HepG2 (cell line): Measurements from ENCODE around the gene DIAPH3. TPM values are rescaled to one million over a fixed set of nuclear protein-coding genes. Genes with fewer than 3 reads are reported as not detected.
A peak's percentile ranks its signal among the peaks of the same experiment; 100 is the strongest.

Experiments used
- ATAC-seq: fragments of 200-7000 bp; cut with Tn5 transposase; 3 replicates; pipeline ENCODE4 v1.9.1; 2020; ENCODE audit warnings: mild to moderate bottlenecking, moderate library complexity
- BruUV-seq: library from RNA; stranded (reverse); fragments of 400-500 nt; replicated peaks from 2 replicates; lab custom pipeline; 2021; lab: Mats Ljungman, UMichigan
- CTCF ChIA-PET: fragments of 300-600 bp; formaldehyde crosslinking; extraction: SDS; loops from one replicate; lab custom pipeline; 2021; ENCODE audit warnings: low total read pairs, inconsistent platforms, low intra/inter-chr PET ratio; lab: Yijun Ruan, JAX
- POLR2A ChIA-PET: fragments of 350-600 bp; sonication (Branson Sonifier 250); formaldehyde crosslinking; loops from one replicate; lab custom pipeline; 2020; ENCODE audit warnings: antibody characterized with exemption, inconsistent platforms; lab: Yijun Ruan, JAX
- DNase-seq: peaks from one replicate; pipeline ENCODE4 v3.0.0-alpha.2; 2015; ENCODE audit warnings: low spot score
- FAIRE-seq: peaks from 3 replicates; lab custom pipeline; 2011; peaks lifted over from hg19 to GRCh38; lab: Jason Lieb, UNC
- H2AFZ ChIP-seq: one replicate; pipeline ENCODE4 v1.6.1; 2011; ENCODE audit warnings: low read length, inconsistent platforms
- H3K27ac ChIP-seq: fragments of 300-600 bp; 3 replicates; pipeline ENCODE4 v1.8.0; 2011; ENCODE audit warnings: mixed run types, mild to moderate bottlenecking, mixed read lengths, low read length, inconsistent platforms; ENCODE audit not compliant: insufficient read depth; ENCODE audit errors: extremely low read length
- H3K27me3 ChIP-seq, 2 experiments: fragments of 200-600 bp in 1 of 2; 2 replicates in 1 of 2; 3 replicates in 1 of 2; pipeline versions ENCODE4 v1.6.0 to v1.8.0; 2011; ENCODE audit warnings: low read length in 2 of 2, mild to moderate bottlenecking in 2 of 2, moderate library complexity in 2 of 2, inconsistent platforms in 1 of 2; ENCODE audit not compliant: insufficient read depth in 2 of 2, control insufficient read depth in 1 of 2
- H3K36me3 ChIP-seq, 2 experiments: fragments of 200-600 bp in 1 of 2; replicated peaks in 1 of 2; 2 replicates in 1 of 2; 3 replicates in 1 of 2; pipeline versions ENCODE4 v1.5.1 to v1.8.0; 2011; ENCODE audit warnings: low read length in 2 of 2, inconsistent platforms in 1 of 2; ENCODE audit not compliant: insufficient read depth in 2 of 2, control insufficient read depth in 1 of 2
- H3K4me1 ChIP-seq: 2 replicates; pipeline ENCODE4 v1.5.1; 2012; ENCODE audit warnings: low read length, inconsistent platforms; ENCODE audit not compliant: insufficient read depth
- H3K4me2 ChIP-seq: 2 replicates; pipeline ENCODE4 v1.6.0; 2011; ENCODE audit warnings: low read depth, low read length, inconsistent platforms
- H3K4me3 ChIP-seq, 3 experiments: fragments of 200-600 bp in 1 of 3; sonication (generic), shearing (Covaris generic) in 1 of 3; replicated peaks in 1 of 3; 2 replicates each; pipeline ENCODE4 v1.5.1; 2011 to 2016; ENCODE audit warnings: low read length in 3 of 3, inconsistent platforms in 2 of 3, low read depth in 2 of 3, mild to moderate bottlenecking in 2 of 3, control low read depth in 1 of 3, mixed read lengths in 1 of 3; ENCODE audit not compliant: insufficient read depth in 1 of 3
- H3K79me2 ChIP-seq: one replicate; pipeline ENCODE4 v1.6.1; 2011; ENCODE audit warnings: low read length, inconsistent platforms; ENCODE audit not compliant: insufficient read depth
- H3K9ac ChIP-seq: 2 replicates; pipeline ENCODE4 v1.6.0; 2011; ENCODE audit warnings: mild to moderate bottlenecking, low read depth, low read length, inconsistent platforms; ENCODE audit not compliant: insufficient read depth
- H3K9me3 ChIP-seq: 2 replicates; pipeline ENCODE4 v1.5.1; 2012; ENCODE audit warnings: mild to moderate bottlenecking, low read length
- H4K20me1 ChIP-seq: 2 replicates; pipeline ENCODE4 v1.6.0; 2011; ENCODE audit warnings: inconsistent platforms, mild to moderate bottlenecking, low read length, moderate library complexity; ENCODE audit not compliant: insufficient read depth
- ARID4A ChIP-seq: sonication (generic); formaldehyde crosslinking; IDR thresholded peaks from 2 replicates; pipeline ENCODE4 v1.5.0; 2020; ENCODE audit warnings: mild to moderate bottlenecking, missing genetic modification reagents, borderline replicate concordance
- ARNTL ChIP-seq: sonication (generic); formaldehyde crosslinking; IDR thresholded peaks from 2 replicates; pipeline ENCODE4 v1.4.0; 2020; ENCODE audit warnings: mild to moderate bottlenecking, missing genetic modification reagents
- NCOA2 ChIP-seq: sonication (generic); formaldehyde crosslinking; IDR thresholded peaks from 2 replicates; pipeline ENCODE4 v1.8.0; 2022; ENCODE audit warnings: inconsistent platforms
- SOX6 ChIP-seq, 2 experiments: fragments of 450-650 bp in 1 of 2; sonication (generic) in 1 of 2; formaldehyde crosslinking in 1 of 2; IDR thresholded peaks; 2 replicates each; pipeline versions ENCODE4 v1.4.0 to v1.6.1; 2017 to 2020; ENCODE audit warnings: antibody characterized with exemption in 1 of 2, mild to moderate bottlenecking in 1 of 2, missing genetic modification reagents in 1 of 2
- TOE1 ChIP-seq: sonication (generic); formaldehyde crosslinking; IDR thresholded peaks from 2 replicates; pipeline ENCODE4 v1.4.0; 2020; ENCODE audit warnings: mild to moderate bottlenecking, missing genetic modification reagents
- ZNF383 ChIP-seq: sonication (generic); formaldehyde crosslinking; IDR thresholded peaks from 2 replicates; pipeline ENCODE4 v1.4.0; 2020; ENCODE audit warnings: missing genetic modification reagents, mild to moderate bottlenecking, borderline replicate concordance
- ZNF564 ChIP-seq: sonication (generic); formaldehyde crosslinking; IDR thresholded peaks from 2 replicates; pipeline ENCODE4 v1.8.1; 2023; ENCODE audit warnings: mild to moderate bottlenecking, missing genetic modification reagents
- ZSCAN9 ChIP-seq: IDR thresholded peaks from 2 replicates; pipeline ENCODE4 v1.6.1; 2016; ENCODE audit warnings: borderline replicate concordance
- WGBS: methylation state at CpG from one replicate; pipeline ENCODE4 v1.1.6; 2017; ENCODE audit warnings: low lambda C conversion rate; 5-methylcytosine and 5-hydroxymethylcytosine counted together
- in situ Hi-C: cut with HindIII; loops from 2 replicates; pipeline ENCODE4 v1.10.0; 2017; ENCODE audit warnings: low pct_unique_long_range_greater_than_20kb; ENCODE audit not compliant: extremely low pct_ligation_motif_present
- intact Hi-C: fragments of 100-400 bp; cut with micrococcal nuclease; formaldehyde crosslinking; loops from one replicate; pipeline ENCODE4 v1.10.0; 2022; ENCODE audit not compliant: unreplicated experiment
- polyA plus RNA-seq, 8 experiments: library from polyadenylated mRNA; depleted of rRNA in 3 of 8; stranded (reverse) in 7 of 8; unstranded in 1 of 8; fragments of >200 nt; fragmentation: Illumina TruSeq in 4 of 8; extraction: Trizol in 4 of 8; gene quantifications; 2 replicates each; pipeline versions ENCODE4 v1.2.1 to v1.2.3, GENCODE V29; 2011 to 2016; ENCODE audit warnings: low read depth in 4 of 8, missing spikeins in 1 of 8, mixed read lengths in 1 of 8; ENCODE audit not compliant: insufficient read depth in 1 of 8
- total RNA-seq, 5 experiments: library from RNA; depleted of rRNA; stranded (reverse); fragments of >200 nt; fragmentation: Illumina TruSeq; extraction: Trizol; gene quantifications; 2 replicates each; pipeline ENCODE4 v1.2.3, GENCODE V29; 2016; ENCODE audit warnings: low read depth in 1 of 5
- TF ChIP-seq, protein P1 (sequence below): sonication (generic); formaldehyde crosslinking; IDR thresholded peaks from 2 replicates; pipeline ENCODE4 v1.5.0; 2020; ENCODE audit warnings: mild to moderate bottlenecking, missing genetic modification reagents, moderate library complexity
- TF ChIP-seq, protein P2 (sequence below): sonication (generic); formaldehyde crosslinking; IDR thresholded peaks from 2 replicates; pipeline ENCODE4 v1.4.0; 2020; ENCODE audit warnings: mild to moderate bottlenecking, missing genetic modification reagents

The DIAPH3 gene
- total and polyA plus RNA-seq, 2 of the 13 experiments (the other 11 are each of a cell fraction or from before 2014, with no cell fraction given) = 4.0 to 9.3 TPM

- FAIRE-seq = no peak
- H3K4me1 ChIP-seq = 0 out of 2 replicates have a peak, but pooled peaks cover 4% of the 10 kb centered on the region
- no peak overlapping the region for H2AFZ ChIP-seq
- H4K20me1 ChIP-seq = no peaks in the 10 kb centered on the region
- intact Hi-C loops = no loop called here
- H3K4me3 ChIP-seq = no peak overlapping the region
- TF ChIP-seq, protein P1, sequence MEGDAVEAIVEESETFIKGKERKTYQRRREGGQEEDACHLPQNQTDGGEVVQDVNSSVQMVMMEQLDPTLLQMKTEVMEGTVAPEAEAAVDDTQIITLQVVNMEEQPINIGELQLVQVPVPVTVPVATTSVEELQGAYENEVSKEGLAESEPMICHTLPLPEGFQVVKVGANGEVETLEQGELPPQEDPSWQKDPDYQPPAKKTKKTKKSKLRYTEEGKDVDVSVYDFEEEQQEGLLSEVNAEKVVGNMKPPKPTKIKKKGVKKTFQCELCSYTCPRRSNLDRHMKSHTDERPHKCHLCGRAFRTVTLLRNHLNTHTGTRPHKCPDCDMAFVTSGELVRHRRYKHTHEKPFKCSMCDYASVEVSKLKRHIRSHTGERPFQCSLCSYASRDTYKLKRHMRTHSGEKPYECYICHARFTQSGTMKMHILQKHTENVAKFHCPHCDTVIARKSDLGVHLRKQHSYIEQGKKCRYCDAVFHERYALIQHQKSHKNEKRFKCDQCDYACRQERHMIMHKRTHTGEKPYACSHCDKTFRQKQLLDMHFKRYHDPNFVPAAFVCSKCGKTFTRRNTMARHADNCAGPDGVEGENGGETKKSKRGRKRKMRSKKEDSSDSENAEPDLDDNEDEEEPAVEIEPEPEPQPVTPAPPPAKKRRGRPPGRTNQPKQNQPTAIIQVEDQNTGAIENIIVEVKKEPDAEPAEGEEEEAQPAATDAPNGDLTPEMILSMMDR = 0 out of 2 replicates have a peak, but pooled peaks have one; percentile 9
- TF ChIP-seq ZNF564 (no peak), NCOA2 (CRISPR knock-in tag) (no peak), ARNTL (no peak)
- TF ChIP-seq, all 625 proteins: peak for 1
- Histone ChIP-seq H3K4me2 (no peak overlapping the region), H3K9ac (no peak overlapping the region), H3K79me2 (no peaks in the 10 kb centered on the region), H3K9me3 (no peaks in the 10 kb centered on the region), H3K27me3 (no peaks in the 10 kb centered on the region), H3K36me3 (no peaks in the 10 kb centered on the region), H3K27ac (no peak overlapping the region)
- ChIA-PET POLR2A (no interaction called here), CTCF (no interaction called here)
- DNase-seq (peak; percentile 15), ATAC-seq (peak; percentile 72)
- BruUV-seq = no TSS peak
- in situ Hi-C loops = no loop called here
- WGBS = 100% methylated on average over 1 of the region's 1 CpG
Measured at GRCh38 chr13:59747529-59747928, 416.2 kb downstream of the DIAPH3 start.

DNA sequence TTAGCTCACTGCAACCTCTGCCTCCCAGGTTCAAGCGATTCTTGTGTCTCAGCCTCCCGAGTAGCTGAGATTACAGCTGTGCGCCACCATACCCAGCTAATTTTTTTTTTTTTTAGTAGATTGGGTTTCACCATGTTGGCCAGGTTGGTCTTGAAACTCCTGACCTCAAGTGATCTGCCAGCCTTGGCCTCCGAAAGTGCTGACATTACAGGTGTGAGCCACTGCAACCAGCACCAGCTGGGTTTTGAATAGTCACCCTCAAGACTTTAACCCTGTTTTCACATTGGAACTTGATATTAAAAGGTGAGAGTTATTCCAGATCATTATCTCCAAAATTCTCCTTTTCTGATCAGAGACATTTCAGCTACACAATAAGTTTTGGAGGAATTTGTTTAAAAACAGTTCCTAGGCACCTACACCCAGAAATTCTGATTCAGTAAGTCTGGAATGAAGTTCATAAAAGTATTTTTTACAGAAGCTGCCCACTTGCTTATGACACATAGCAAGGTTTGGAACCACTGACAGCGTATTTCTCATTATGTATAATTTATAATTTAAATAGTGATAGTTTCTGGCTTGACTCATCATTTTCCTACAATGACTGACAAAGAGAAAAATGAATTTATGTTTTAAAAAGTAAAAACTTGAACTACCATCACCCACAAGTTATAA is 417.3 kb downstream of the DIAPH3 start:
- 97% methylated on average over 5 of the region's 5 CpGs for WGBS
- no peak overlapping the region for H3K4me3 ChIP-seq
- intact Hi-C loops (no loop called here), in situ Hi-C loops (no loop called here)
- H4K20me1 ChIP-seq = no peaks in the 10 kb centered on the region
- DNase-seq (no peak), FAIRE-seq (no peak), ATAC-seq (no peak)
- BruUV-seq = no TSS peak
- CTCF ChIA-PET = no interaction called here
- H3K4me2 ChIP-seq = no peak overlapping the region
- POLR2A ChIA-PET = no interaction called here
- no peak overlapping the region for H2AFZ ChIP-seq
- no peaks in the 10 kb centered on the region for H3K79me2 ChIP-seq
- H3K9me3 ChIP-seq = no peaks in the 10 kb centered on the region
- H3K4me1 ChIP-seq = 0 out of 2 replicates have a peak, but pooled peaks cover 4% of the 10 kb centered on the region
- H3K9ac ChIP-seq = no peak overlapping the region
- H3K27ac ChIP-seq = no peak overlapping the region
- H3K27me3 ChIP-seq = no peaks in the 10 kb centered on the region
- H3K36me3 ChIP-seq = no peaks in the 10 kb centered on the region
- no peak for TF ChIP-seq ZNF383
- TF ChIP-seq ARID4A (CRISPR knock-in tag) = no peak
- no peak for TF ChIP-seq SOX6 (IDR thresholded peaks at IDR 0.05)
- TF ChIP-seq SOX6 (CRISPR knock-in tag; IDR thresholded peaks at IDR 0.05) = no peak
- no peak for TF ChIP-seq TOE1 (CRISPR knock-in tag)
- TF ChIP-seq ZSCAN9 (CRISPR knock-in tag) = no peak
- TF ChIP-seq, protein P2, sequence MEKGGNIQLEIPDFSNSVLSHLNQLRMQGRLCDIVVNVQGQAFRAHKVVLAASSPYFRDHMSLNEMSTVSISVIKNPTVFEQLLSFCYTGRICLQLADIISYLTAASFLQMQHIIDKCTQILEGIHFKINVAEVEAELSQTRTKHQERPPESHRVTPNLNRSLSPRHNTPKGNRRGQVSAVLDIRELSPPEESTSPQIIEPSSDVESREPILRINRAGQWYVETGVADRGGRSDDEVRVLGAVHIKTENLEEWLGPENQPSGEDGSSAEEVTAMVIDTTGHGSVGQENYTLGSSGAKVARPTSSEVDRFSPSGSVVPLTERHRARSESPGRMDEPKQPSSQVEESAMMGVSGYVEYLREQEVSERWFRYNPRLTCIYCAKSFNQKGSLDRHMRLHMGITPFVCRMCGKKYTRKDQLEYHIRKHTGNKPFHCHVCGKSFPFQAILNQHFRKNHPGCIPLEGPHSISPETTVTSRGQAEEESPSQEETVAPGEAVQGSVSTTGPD (CRISPR knock-in tag) = no peak
